GM19455 (cell line): ENCODE results near the gene AKNA.
"Not testable (repeated sequence)": the region's sequence is repeated elsewhere in the genome, so short reads cannot be mapped to it uniquely, and the experiment has no call there.

Source experiments
- ATAC-seq: cut with Tn5 transposase; IDR thresholded peaks from one replicate; pipeline ENCODE4 v1.9.1; 2021; ENCODE audit not compliant: unreplicated experiment

The AKNA gene

GRCh38 chr9:114342755-114343440 lies 44.9 kb downstream of the AKNA start:
- ATAC-seq, result no peak

- no peak for ATAC-seq
Measured at GRCh38 chr9:114341991-114342390, 45.8 kb downstream of the AKNA start.

GRCh38 chr9:114341152-114341830 lies 46.5 kb downstream of the AKNA start:
- ATAC-seq, result no peak

- ATAC-seq, result no peak
Measured at GRCh38 chr9:114339130-114339908, 48.5 kb downstream of the AKNA start.

- ATAC-seq, result no peak
Measured at GRCh38 chr9:114338187-114338586, 49.6 kb downstream of the AKNA start.

- no peak for ATAC-seq
Measured at GRCh38 chr9:114336699-114337395, 50.9 kb downstream of the AKNA start.

GRCh38 chr9:114336157-114336556 lies 51.6 kb downstream of the AKNA start:
- no peak for ATAC-seq

GRCh38 chr9:114335745-114336144 lies 52.0 kb downstream of the AKNA start:
- no peak for ATAC-seq

GRCh38 chr9:114334490-114334889 lies 53.3 kb downstream of the AKNA start:
- no peak for ATAC-seq

GRCh38 chr9:114333718-114334117 lies 54.1 kb downstream of the AKNA start:
- not testable (repeated sequence) for ATAC-seq

GRCh38 chr9:114332474-114333040 lies 55.2 kb downstream of the AKNA start:
- ATAC-seq, result not testable (repeated sequence)

GRCh38 chr9:114331229-114332195 lies 56.3 kb downstream of the AKNA start:
- not testable (repeated sequence) for ATAC-seq

GRCh38 chr9:114330636-114331035 lies 57.1 kb downstream of the AKNA start:
- no peak for ATAC-seq

- not testable (repeated sequence) for ATAC-seq
Measured at GRCh38 chr9:114329625-114330022, 58.2 kb downstream of the AKNA start, which contains the start of gene ORM2. Gene ORM2 (plus strand): TSS chr9:114329869. CDS start chr9:114329905, 36 bp downstream.

- ATAC-seq, result not testable (repeated sequence)
Measured at GRCh38 chr9:114328937-114329624, 58.7 kb downstream of the AKNA start.

GRCh38 chr9:114328357-114328820 lies 59.4 kb downstream of the AKNA start:
- ATAC-seq, result not testable (repeated sequence)

GRCh38 chr9:114327749-114328148 lies 60.0 kb downstream of the AKNA start:
- ATAC-seq, result no peak

- ATAC-seq, result not testable (repeated sequence)
Measured at GRCh38 chr9:114325684-114326254, 62.0 kb downstream of the AKNA start.
